ENCODE measurements around the gene RUFY2.
"Not testable (repeated sequence)": the region's sequence is repeated elsewhere in the genome, so short reads cannot be mapped to it uniquely, and the experiment has no call there.

The RUFY2 gene

GRCh38 chr10:68406815-68407548 lies at the start of gene RUFY2:
Gene RUFY2, minus strand, starts transcription at chr10:68407277. Its CDS starts 88 bp downstream, at chr10:68407189.
- ATAC-seq (peak; percentile 96), DNase-seq (peak; percentile 82 to 89)
- H3K27me3 Mint-ChIP-seq = no peaks in the 10 kb centered on the region
- H3K9me3 Mint-ChIP-seq = no peaks in the 10 kb centered on the region
- peaks cover 23% of the 10 kb centered on the region for H3K4me1 Mint-ChIP-seq
- H3K27ac Mint-ChIP-seq = peak within 1 kb of the TSS; percentile 96 to 98
- peak within 1 kb of the TSS; percentile 93 to 98 for H3K4me3 Mint-ChIP-seq

- H3K4me1 Mint-ChIP-seq, H3K9me3 Mint-ChIP-seq, DNase-seq, H3K27ac Mint-ChIP-seq, ATAC-seq, H3K27me3 Mint-ChIP-seq, H3K4me3 Mint-ChIP-seq: not testable (repeated sequence)
These were observed 42.6 kb upstream of the RUFY2 start for GRCh38 chr10:68449698-68450097.

GRCh38 chr10:68446179-68446578 lies 39.1 kb upstream of the RUFY2 start:
- no peak overlapping the region for H3K4me3 Mint-ChIP-seq

GRCh38 chr10:68442971-68443370 lies 35.9 kb upstream of the RUFY2 start:
- no peak for DNase-seq
- Mint-ChIP-seq H3K27me3 (no peaks in the 10 kb centered on the region), H3K27ac (no peak overlapping the region), H3K4me3 (no peak overlapping the region), H3K4me1 (no peaks in the 10 kb centered on the region), H3K9me3 (no peaks in the 10 kb centered on the region)
- ATAC-seq = no peak

More at GRCh38 chr10:68446179-68446578, 39.1 kb upstream of the RUFY2 start:
- H3K27ac Mint-ChIP-seq = no peak overlapping the region
- H3K4me1 Mint-ChIP-seq = no peaks in the 10 kb centered on the region
- no peak for ATAC-seq
- no peaks in the 10 kb centered on the region for H3K27me3 Mint-ChIP-seq
- no peak for DNase-seq
- no peaks in the 10 kb centered on the region for H3K9me3 Mint-ChIP-seq

- no peak for DNase-seq
- no peaks in the 10 kb centered on the region for H3K4me1 Mint-ChIP-seq
These were observed 33.8 kb upstream of the RUFY2 start for GRCh38 chr10:68440898-68441297.

GRCh38 chr10:68435803-68436202 lies 28.7 kb upstream of the RUFY2 start:
- no peaks in the 10 kb centered on the region for H3K4me1 Mint-ChIP-seq
- H3K27ac Mint-ChIP-seq = no peak overlapping the region
- H3K9me3 Mint-ChIP-seq = no peaks in the 10 kb centered on the region
- DNase-seq (no peak), ATAC-seq (no peak)
- no peak overlapping the region for H3K4me3 Mint-ChIP-seq
- no peaks in the 10 kb centered on the region for H3K27me3 Mint-ChIP-seq

More at GRCh38 chr10:68440898-68441297, 33.8 kb upstream of the RUFY2 start:
- Mint-ChIP-seq H3K4me3 (no peak overlapping the region), H3K27me3 (no peaks in the 10 kb centered on the region), H3K27ac (no peak overlapping the region), H3K9me3 (no peaks in the 10 kb centered on the region)
- ATAC-seq = no peak

- DNase-seq (no peak), ATAC-seq (no peak)
- no peak overlapping the region for H3K4me3 Mint-ChIP-seq
- no peaks in the 10 kb centered on the region for H3K27me3 Mint-ChIP-seq
- H3K9me3 Mint-ChIP-seq = no peaks in the 10 kb centered on the region
- H3K4me1 Mint-ChIP-seq = no peaks in the 10 kb centered on the region
- no peak overlapping the region for H3K27ac Mint-ChIP-seq
These were observed 27.6 kb upstream of the RUFY2 start for GRCh38 chr10:68434657-68435056.

GRCh38 chr10:68428396-68429104 lies 21.5 kb upstream of the RUFY2 start:
- Mint-ChIP-seq H3K9me3 (no peaks in the 10 kb centered on the region), H3K27me3 (no peaks in the 10 kb centered on the region), H3K4me1 (peaks cover 13% of the 10 kb centered on the region), H3K27ac (no peak overlapping the region), H3K4me3 (no peak overlapping the region)
- DNase-seq (no peak), ATAC-seq (no peak)

- no peaks in the 10 kb centered on the region for H3K9me3 Mint-ChIP-seq
- peaks cover 19% of the 10 kb centered on the region for H3K4me1 Mint-ChIP-seq
- DNase-seq (no peak), ATAC-seq (no peak)
- no peak overlapping the region for H3K27ac Mint-ChIP-seq
- H3K4me3 Mint-ChIP-seq = no peak overlapping the region
- no peaks in the 10 kb centered on the region for H3K27me3 Mint-ChIP-seq
These were observed 17.5 kb upstream of the RUFY2 start for GRCh38 chr10:68424454-68425014.

- H3K4me3 Mint-ChIP-seq = peak overlapping the region; percentile 21 to 59
These were observed 16.4 kb upstream of the RUFY2 start for GRCh38 chr10:68423522-68423921.

GRCh38 chr10:68419376-68419775 lies 12.3 kb upstream of the RUFY2 start:
- Mint-ChIP-seq H3K4me1 (peaks cover 14% of the 10 kb centered on the region), H3K4me3 (no peak overlapping the region), H3K27ac (no peak overlapping the region), H3K27me3 (no peaks in the 10 kb centered on the region), H3K9me3 (no peaks in the 10 kb centered on the region)
- DNase-seq = no peak
- ATAC-seq = no peak

More at GRCh38 chr10:68423522-68423921, 16.4 kb upstream of the RUFY2 start:
- DNase-seq = peak; percentile 30 to 47
- Mint-ChIP-seq H3K9me3 (no peaks in the 10 kb centered on the region), H3K4me1 (peaks cover 19% of the 10 kb centered on the region), H3K27me3 (no peaks in the 10 kb centered on the region), H3K27ac (peak overlapping the region in 1 of 2 donors; percentile 12)
- ATAC-seq = peak; percentile 98

- Mint-ChIP-seq H3K27ac (peak overlapping the region in 1 of 2 donors; percentile 60), H3K9me3 (no peaks in the 10 kb centered on the region), H3K27me3 (no peaks in the 10 kb centered on the region), H3K4me3 (no peak overlapping the region), H3K4me1 (peaks cover 23% of the 10 kb centered on the region)
- DNase-seq (no peak), ATAC-seq (no peak)
These were observed 1.9 kb upstream of the RUFY2 start for GRCh38 chr10:68408898-68409518.

- peak overlapping the region; percentile 96 to 98 for H3K27ac Mint-ChIP-seq
- H3K9me3 Mint-ChIP-seq = no peaks in the 10 kb centered on the region
- peak; percentile 52 for ATAC-seq
- no peaks in the 10 kb centered on the region for H3K27me3 Mint-ChIP-seq
- peak overlapping the region; percentile 93 to 98 for H3K4me3 Mint-ChIP-seq
- H3K4me1 Mint-ChIP-seq = peaks cover 23% of the 10 kb centered on the region
- DNase-seq = peak in 1 of 2 donors; percentile 47
These were observed 814 bp downstream of the RUFY2 start for GRCh38 chr10:68406111-68406814.

GRCh38 chr10:68403701-68404100 lies 3.4 kb downstream of the RUFY2 start:
- DNase-seq (no peak), ATAC-seq (no peak)
- H3K27me3 Mint-ChIP-seq = no peaks in the 10 kb centered on the region
- peaks cover 23% of the 10 kb centered on the region for H3K4me1 Mint-ChIP-seq
- no peaks in the 10 kb centered on the region for H3K9me3 Mint-ChIP-seq
- no peak overlapping the region for H3K27ac Mint-ChIP-seq
- no peak overlapping the region for H3K4me3 Mint-ChIP-seq

GRCh38 chr10:68402276-68402675 lies 4.8 kb downstream of the RUFY2 start:
- Mint-ChIP-seq H3K27me3 (no peaks in the 10 kb centered on the region), H3K9me3 (no peaks in the 10 kb centered on the region), H3K4me3 (no peak overlapping the region), H3K4me1 (peaks cover 15% of the 10 kb centered on the region), H3K27ac (no peak overlapping the region)
- DNase-seq (no peak), ATAC-seq (no peak)

All from stimulated activated naive CD8-positive, alpha-beta T cell treated with anti-CD3 and anti-CD28 coated beads, Interleukin-15, amount 100 ng/mL, for 72 hours (primary cell).